Measurements from ENCODE around the gene AOC2.

Gene AOC2

GRCh38 chr17:42814633-42815399 lies 29.6 kb upstream of the AOC2 start:
- Histone ChIP-seq H3K27me3 (ENCODE audit: control insufficient read depth, insufficient read depth, low read length) (no peaks in the 10 kb centered on the region), H3K36me3 (ENCODE audit: control insufficient read depth, insufficient read depth, low read length) (peaks cover 14% of the 10 kb centered on the region), H3K9me3 (ENCODE audit: control insufficient read depth, low read length) (no peaks in the 10 kb centered on the region), H3K4me3 (ENCODE audit: low read length) (no peak overlapping the region), H3K4me1 (ENCODE audit: control insufficient read depth, insufficient read depth, low read length) (no peaks in the 10 kb centered on the region), H3K9ac (ENCODE audit: low read length) (no peak overlapping the region)

GRCh38 chr17:42817866-42818265 lies 26.5 kb upstream of the AOC2 start:
- H3K9ac ChIP-seq (ENCODE audit: low read length) = no peak overlapping the region
- peaks cover 19% of the 10 kb centered on the region for H3K36me3 ChIP-seq (ENCODE audit: control insufficient read depth, insufficient read depth, low read length)
- H3K27me3 ChIP-seq (ENCODE audit: control insufficient read depth, insufficient read depth, low read length) = no peaks in the 10 kb centered on the region
- H3K9me3 ChIP-seq (ENCODE audit: control insufficient read depth, low read length) = no peaks in the 10 kb centered on the region
- peaks cover 3% of the 10 kb centered on the region for H3K4me1 ChIP-seq (ENCODE audit: control insufficient read depth, insufficient read depth, low read length)
- H3K4me3 ChIP-seq (ENCODE audit: low read length) = no peak overlapping the region

GRCh38 chr17:42818379-42818778 lies 26.0 kb upstream of the AOC2 start:
- Histone ChIP-seq H3K9me3 (ENCODE audit: control insufficient read depth, low read length) (no peaks in the 10 kb centered on the region), H3K27me3 (ENCODE audit: control insufficient read depth, insufficient read depth, low read length) (no peaks in the 10 kb centered on the region), H3K36me3 (ENCODE audit: control insufficient read depth, insufficient read depth, low read length) (peaks cover 19% of the 10 kb centered on the region), H3K4me1 (ENCODE audit: control insufficient read depth, insufficient read depth, low read length) (peaks cover 8% of the 10 kb centered on the region), H3K4me3 (ENCODE audit: low read length) (no peak overlapping the region), H3K9ac (ENCODE audit: low read length) (no peak overlapping the region)

- Histone ChIP-seq H3K27me3 (ENCODE audit: control insufficient read depth, insufficient read depth, low read length) (no peaks in the 10 kb centered on the region), H3K4me1 (ENCODE audit: control insufficient read depth, insufficient read depth, low read length) (peaks cover 10% of the 10 kb centered on the region), H3K36me3 (ENCODE audit: control insufficient read depth, insufficient read depth, low read length) (peaks cover 19% of the 10 kb centered on the region), H3K4me3 (ENCODE audit: low read length) (no peak overlapping the region), H3K9me3 (ENCODE audit: control insufficient read depth, low read length) (no peaks in the 10 kb centered on the region), H3K9ac (ENCODE audit: low read length) (no peak overlapping the region)
Measured at GRCh38 chr17:42819939-42820535, 24.3 kb upstream of the AOC2 start.

GRCh38 chr17:42821176-42821575 lies 23.2 kb upstream of the AOC2 start:
- Histone ChIP-seq H3K4me3 (ENCODE audit: low read length) (no peak overlapping the region), H3K27me3 (ENCODE audit: control insufficient read depth, insufficient read depth, low read length) (no peaks in the 10 kb centered on the region), H3K36me3 (ENCODE audit: control insufficient read depth, insufficient read depth, low read length) (peaks cover 15% of the 10 kb centered on the region), H3K4me1 (ENCODE audit: control insufficient read depth, insufficient read depth, low read length) (peaks cover 10% of the 10 kb centered on the region), H3K9ac (ENCODE audit: low read length) (no peak overlapping the region), H3K9me3 (ENCODE audit: control insufficient read depth, low read length) (no peaks in the 10 kb centered on the region)

- no peaks in the 10 kb centered on the region for H3K36me3 ChIP-seq (ENCODE audit: control insufficient read depth, insufficient read depth, low read length)
- H3K4me3 ChIP-seq (ENCODE audit: low read length) = no peak overlapping the region
- no peaks in the 10 kb centered on the region for H3K27me3 ChIP-seq (ENCODE audit: control insufficient read depth, insufficient read depth, low read length)
- H3K9me3 ChIP-seq (ENCODE audit: control insufficient read depth, low read length) = no peaks in the 10 kb centered on the region
- peaks cover 10% of the 10 kb centered on the region for H3K4me1 ChIP-seq (ENCODE audit: control insufficient read depth, insufficient read depth, low read length)
- H3K9ac ChIP-seq (ENCODE audit: low read length) = no peak overlapping the region
Measured at GRCh38 chr17:42827472-42827871, 16.9 kb upstream of the AOC2 start.

GRCh38 chr17:42830971-42831370 lies 13.4 kb upstream of the AOC2 start:
- Histone ChIP-seq H3K4me3 (ENCODE audit: low read length) (no peak overlapping the region), H3K4me1 (ENCODE audit: control insufficient read depth, insufficient read depth, low read length) (peaks cover 10% of the 10 kb centered on the region), H3K27me3 (ENCODE audit: control insufficient read depth, insufficient read depth, low read length) (no peaks in the 10 kb centered on the region)

GRCh38 chr17:42832213-42832933 lies 12.0 kb upstream of the AOC2 start:
- Histone ChIP-seq H3K4me3 (ENCODE audit: low read length) (peak overlapping the region; percentile 92), H3K9ac (ENCODE audit: low read length) (peak overlapping the region; percentile 92), H3K9me3 (ENCODE audit: control insufficient read depth, low read length) (no peaks in the 10 kb centered on the region), H3K36me3 (ENCODE audit: control insufficient read depth, insufficient read depth, low read length) (no peaks in the 10 kb centered on the region), H3K4me1 (ENCODE audit: control insufficient read depth, insufficient read depth, low read length) (peaks cover 10% of the 10 kb centered on the region), H3K27me3 (ENCODE audit: control insufficient read depth, insufficient read depth, low read length) (no peaks in the 10 kb centered on the region)

More at GRCh38 chr17:42830971-42831370, 13.4 kb upstream of the AOC2 start:
- Histone ChIP-seq H3K36me3 (ENCODE audit: control insufficient read depth, insufficient read depth, low read length) (no peaks in the 10 kb centered on the region), H3K9me3 (ENCODE audit: control insufficient read depth, low read length) (no peaks in the 10 kb centered on the region), H3K9ac (ENCODE audit: low read length) (no peak overlapping the region)

- Histone ChIP-seq H3K9me3 (ENCODE audit: control insufficient read depth, low read length) (no peaks in the 10 kb centered on the region), H3K36me3 (ENCODE audit: control insufficient read depth, insufficient read depth, low read length) (no peaks in the 10 kb centered on the region), H3K27me3 (ENCODE audit: control insufficient read depth, insufficient read depth, low read length) (no peaks in the 10 kb centered on the region), H3K4me1 (ENCODE audit: control insufficient read depth, insufficient read depth, low read length) (peaks cover 10% of the 10 kb centered on the region), H3K4me3 (ENCODE audit: low read length) (peak within 1 kb of the TSS; percentile 92), H3K9ac (ENCODE audit: low read length) (peak within 1 kb of the TSS; percentile 92)
Measured at GRCh38 chr17:42832934-42833766, 11.2 kb upstream of the AOC2 start, which contains the start of gene PSME3. TSS of gene PSME3 (plus strand) at chr17:42833397. CDS start at chr17:42833632, 235 bp downstream.

GRCh38 chr17:42833767-42834422 lies 10.5 kb upstream of the AOC2 start:
- H3K9me3 ChIP-seq (ENCODE audit: control insufficient read depth, low read length) = no peaks in the 10 kb centered on the region

GRCh38 chr17:42835732-42836131 lies 8.6 kb upstream of the AOC2 start:
- Histone ChIP-seq H3K4me1 (ENCODE audit: control insufficient read depth, insufficient read depth, low read length) (peaks cover 10% of the 10 kb centered on the region), H3K27me3 (ENCODE audit: control insufficient read depth, insufficient read depth, low read length) (no peaks in the 10 kb centered on the region), H3K36me3 (ENCODE audit: control insufficient read depth, insufficient read depth, low read length) (peaks cover 5% of the 10 kb centered on the region), H3K4me3 (ENCODE audit: low read length) (no peak overlapping the region), H3K9me3 (ENCODE audit: control insufficient read depth, low read length) (no peaks in the 10 kb centered on the region), H3K9ac (ENCODE audit: low read length) (no peak overlapping the region)

More at GRCh38 chr17:42833767-42834422, 10.5 kb upstream of the AOC2 start:
- Histone ChIP-seq H3K36me3 (ENCODE audit: control insufficient read depth, insufficient read depth, low read length) (peaks cover 1% of the 10 kb centered on the region), H3K4me1 (ENCODE audit: control insufficient read depth, insufficient read depth, low read length) (peaks cover 10% of the 10 kb centered on the region), H3K27me3 (ENCODE audit: control insufficient read depth, insufficient read depth, low read length) (no peaks in the 10 kb centered on the region), H3K4me3 (ENCODE audit: low read length) (peak overlapping the region; percentile 92), H3K9ac (ENCODE audit: low read length) (peak overlapping the region; percentile 92)

Data from mucosa of stomach (tissue), 1 donor.